ENCODE data around the gene CASZ1.

CASZ1 gene

DNA sequence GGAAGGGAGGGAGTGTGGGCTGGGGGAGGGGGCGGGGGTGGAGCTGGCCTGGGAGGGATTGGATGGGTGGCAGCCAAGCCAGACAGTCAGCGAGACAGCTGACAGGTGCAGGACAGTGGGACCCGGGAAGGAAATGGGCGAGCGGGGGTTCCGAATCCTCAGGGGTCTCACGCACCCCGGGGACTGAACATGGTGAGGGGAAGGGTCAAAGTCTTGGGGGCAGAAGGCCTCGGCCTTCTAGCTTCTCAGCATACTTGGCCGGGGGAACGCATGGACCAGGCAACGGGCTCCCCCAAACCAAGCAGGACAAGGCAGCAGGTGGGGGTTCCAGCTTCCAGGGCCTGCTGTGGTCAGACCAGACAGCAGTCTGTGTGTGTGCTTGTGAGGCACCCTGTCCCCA lies 23.1 kb downstream of the CASZ1 start:
- no peak overlapping the region for H3K4me3 ChIP-seq (ENCODE audit: low read depth, low read length)
- TF ChIP-seq, protein P1, sequence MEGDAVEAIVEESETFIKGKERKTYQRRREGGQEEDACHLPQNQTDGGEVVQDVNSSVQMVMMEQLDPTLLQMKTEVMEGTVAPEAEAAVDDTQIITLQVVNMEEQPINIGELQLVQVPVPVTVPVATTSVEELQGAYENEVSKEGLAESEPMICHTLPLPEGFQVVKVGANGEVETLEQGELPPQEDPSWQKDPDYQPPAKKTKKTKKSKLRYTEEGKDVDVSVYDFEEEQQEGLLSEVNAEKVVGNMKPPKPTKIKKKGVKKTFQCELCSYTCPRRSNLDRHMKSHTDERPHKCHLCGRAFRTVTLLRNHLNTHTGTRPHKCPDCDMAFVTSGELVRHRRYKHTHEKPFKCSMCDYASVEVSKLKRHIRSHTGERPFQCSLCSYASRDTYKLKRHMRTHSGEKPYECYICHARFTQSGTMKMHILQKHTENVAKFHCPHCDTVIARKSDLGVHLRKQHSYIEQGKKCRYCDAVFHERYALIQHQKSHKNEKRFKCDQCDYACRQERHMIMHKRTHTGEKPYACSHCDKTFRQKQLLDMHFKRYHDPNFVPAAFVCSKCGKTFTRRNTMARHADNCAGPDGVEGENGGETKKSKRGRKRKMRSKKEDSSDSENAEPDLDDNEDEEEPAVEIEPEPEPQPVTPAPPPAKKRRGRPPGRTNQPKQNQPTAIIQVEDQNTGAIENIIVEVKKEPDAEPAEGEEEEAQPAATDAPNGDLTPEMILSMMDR (IDR thresholded peaks at IDR 0.05; ENCODE audit: low read depth, low read length): no peak

DNA sequence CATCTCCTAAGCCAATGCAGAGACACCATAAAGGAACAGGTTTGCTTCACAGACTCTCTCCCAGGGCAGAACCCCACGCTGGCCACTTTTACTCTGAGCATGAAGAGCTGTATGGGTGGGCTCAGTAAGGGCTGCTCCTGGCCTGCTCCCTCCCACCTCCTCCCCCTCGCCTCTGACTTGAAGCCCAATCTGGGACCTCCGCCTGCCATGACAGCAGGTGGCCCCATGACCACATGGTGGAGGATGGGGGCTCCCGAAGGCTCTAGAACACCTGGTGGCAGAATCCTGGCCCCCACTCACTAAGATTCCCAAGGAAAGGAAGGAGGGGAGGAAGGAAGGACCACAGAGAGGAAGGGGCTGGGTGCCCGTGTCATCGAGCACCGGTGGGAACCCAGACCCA lies 23.7 kb downstream of the CASZ1 start:
- TF ChIP-seq, protein P1 (IDR thresholded peaks at IDR 0.05; ENCODE audit: low read depth, low read length): no peak
- H3K4me3 ChIP-seq (ENCODE audit: low read depth, low read length): no peak overlapping the region

DNA sequence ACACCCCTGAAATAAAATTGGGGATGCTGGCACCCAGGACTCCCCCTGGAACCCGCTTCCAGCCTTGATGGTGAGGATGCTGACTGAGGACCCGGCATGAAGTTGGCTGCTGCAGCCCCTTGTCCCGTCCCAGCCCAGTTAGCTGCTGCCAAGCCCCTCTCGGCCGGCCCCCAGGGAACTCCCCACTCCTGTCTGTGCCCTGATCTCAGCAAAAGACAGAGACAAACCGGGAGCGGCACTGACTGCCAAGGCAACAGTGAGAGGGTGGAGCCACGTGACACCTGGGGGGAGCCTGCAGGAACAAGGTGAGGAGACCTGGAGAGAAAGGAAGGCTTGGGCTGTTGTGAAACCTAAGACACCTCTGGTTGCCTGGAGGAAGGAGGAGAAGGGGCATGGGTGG lies 24.7 kb downstream of the CASZ1 start:
- TF ChIP-seq, protein P1 (IDR thresholded peaks at IDR 0.05; ENCODE audit: low read depth, low read length): no peak
- no peak overlapping the region for H3K4me3 ChIP-seq (ENCODE audit: low read depth, low read length)

DNA sequence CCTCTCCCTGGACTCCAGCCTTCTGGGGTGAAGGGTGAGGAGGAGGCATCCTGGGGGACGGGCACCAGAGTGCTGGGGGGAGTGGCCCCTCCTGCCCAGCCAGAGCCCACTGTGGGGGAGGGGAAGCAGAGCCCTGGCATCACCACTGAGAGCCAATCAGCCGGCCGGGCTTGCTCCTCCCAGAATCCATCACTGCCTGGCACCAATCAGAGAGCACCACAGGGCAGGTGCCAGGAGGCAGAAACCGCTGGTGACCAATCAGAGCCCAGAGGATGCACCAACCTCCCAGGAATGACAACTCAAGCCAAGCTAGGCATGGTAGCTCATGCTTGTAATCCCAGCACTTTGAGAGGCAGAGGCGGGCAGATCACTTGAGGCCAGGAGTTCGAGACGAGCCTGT lies 27.9 kb downstream of the CASZ1 start:
- no peak overlapping the region for H3K4me3 ChIP-seq (ENCODE audit: low read depth, low read length)
- TF ChIP-seq, protein P1 (IDR thresholded peaks at IDR 0.05; ENCODE audit: low read depth, low read length): no peak

DNA sequence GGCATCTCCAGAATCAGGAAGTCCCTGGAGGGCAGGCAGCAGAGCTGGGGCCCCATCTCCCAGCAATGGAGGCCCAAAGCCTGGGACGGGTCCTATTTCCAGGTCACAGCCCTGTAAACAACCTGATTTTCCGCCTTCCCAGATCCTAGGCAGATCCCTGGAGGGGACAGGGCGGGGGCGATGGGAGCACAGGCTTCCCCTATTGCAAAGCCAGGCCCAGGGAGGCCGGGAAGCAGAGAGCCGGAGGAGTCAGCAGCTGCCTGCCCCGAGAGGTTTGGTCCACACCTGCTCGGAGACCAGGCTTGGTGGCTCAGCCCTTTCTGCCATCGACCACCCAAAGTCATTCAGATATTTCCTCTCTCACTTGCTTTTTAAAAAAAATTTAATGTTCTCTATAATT lies 29.2 kb downstream of the CASZ1 start:
- H3K4me3 ChIP-seq (ENCODE audit: low read depth, low read length): no peak overlapping the region
- TF ChIP-seq, protein P1 (IDR thresholded peaks at IDR 0.05; ENCODE audit: low read depth, low read length): no peak

DNA sequence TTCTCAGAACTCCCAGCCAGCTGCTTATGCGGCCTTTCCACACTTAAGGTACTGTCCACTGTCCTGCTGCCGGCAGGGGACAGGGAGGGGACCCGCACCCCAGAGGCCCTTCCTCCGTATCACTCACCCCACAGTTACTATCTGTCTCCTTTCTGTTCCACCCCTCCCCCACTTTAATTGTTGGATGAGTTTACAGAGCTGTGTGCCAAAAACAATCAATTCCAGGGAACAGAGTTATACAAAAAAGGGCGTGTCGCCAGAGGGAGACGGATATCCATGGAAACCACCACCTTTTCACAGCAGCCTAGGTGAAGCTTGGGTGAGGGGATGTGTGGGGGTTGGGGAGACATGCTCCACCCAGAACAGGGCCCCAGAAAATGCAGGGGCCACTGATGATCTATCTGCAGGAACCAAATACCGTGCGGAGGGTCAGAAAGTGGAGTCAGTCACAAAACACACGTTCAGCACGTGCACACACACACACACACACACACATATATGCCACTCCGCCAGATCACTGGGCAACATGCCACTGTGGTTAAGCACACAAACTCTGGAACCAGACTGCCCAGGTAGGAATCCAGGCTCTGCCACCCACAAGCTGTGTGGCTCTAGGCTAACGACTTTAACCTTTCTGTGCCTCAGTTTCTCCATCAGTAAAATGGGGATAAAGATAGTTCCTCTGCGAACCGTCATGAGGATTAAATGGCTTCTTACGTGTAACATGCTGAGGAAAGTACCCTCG lies 30.5 kb downstream of the CASZ1 start:
- no peak overlapping the region for H3K4me3 ChIP-seq (ENCODE audit: low read depth, low read length)
- TF ChIP-seq, protein P1 (IDR thresholded peaks at IDR 0.05; ENCODE audit: low read depth, low read length): no peak

DNA sequence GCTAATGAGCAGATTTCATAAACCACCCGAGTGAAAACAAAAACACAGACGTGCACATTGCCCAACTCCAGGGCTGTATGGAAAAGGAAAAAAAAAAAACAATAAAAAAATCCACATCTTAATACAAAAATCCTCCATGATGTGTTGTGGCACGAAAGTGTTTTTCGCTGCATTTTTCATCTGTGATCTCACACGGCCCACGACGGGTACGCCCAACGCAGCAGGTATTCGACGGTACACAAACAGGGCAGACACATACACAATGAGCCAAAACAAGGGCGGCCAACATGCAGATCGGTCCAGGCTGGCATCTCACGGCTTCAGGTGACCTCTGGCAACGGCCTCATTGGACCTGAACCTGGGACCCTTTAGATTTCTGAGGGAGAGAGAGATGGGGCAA lies 31.1 kb downstream of the CASZ1 start:
- H3K4me3 ChIP-seq (ENCODE audit: low read depth, low read length): no peak overlapping the region
- TF ChIP-seq, protein P1 (IDR thresholded peaks at IDR 0.05; ENCODE audit: low read depth, low read length): no peak
